ENCODE measurements around the gene EPAS1. TPM values are rescaled to one million over a fixed set of nuclear protein-coding genes. Genes with fewer than 3 reads are reported as not detected.

The EPAS1 gene
- total RNA-seq, 1 experiment from 2014 or later, result 127 TPM

DNA sequence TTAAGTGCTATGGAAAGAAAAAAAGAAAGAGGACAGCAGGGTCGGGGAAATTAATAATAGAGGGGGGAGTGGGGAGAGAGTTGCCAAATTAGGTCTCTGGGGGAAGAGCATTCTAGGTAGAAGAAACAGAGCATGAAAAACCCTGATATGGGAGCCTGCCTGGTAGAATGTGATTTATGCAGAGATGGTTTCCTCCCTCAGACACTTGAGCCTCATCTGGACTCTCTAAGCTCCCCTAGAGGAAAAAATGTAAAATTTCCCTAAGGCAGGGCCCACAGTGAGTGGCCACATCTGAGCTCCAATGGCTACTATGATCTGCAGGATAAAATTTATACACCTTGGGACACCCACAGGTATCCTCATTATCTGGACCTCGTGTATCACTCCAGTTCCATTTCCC, 20.6 kb upstream of the EPAS1 start:
- H3F3A ChIP-seq (ENCODE audit: insufficient read depth, low read depth), result no peaks in the 10 kb centered on the region; the same call in 1 of the 2 replicates
- no peak overlapping the region for H2AFZ ChIP-seq
- H3K79me2 ChIP-seq (ENCODE audit: low read depth), result no peaks in the 10 kb centered on the region
- intact Hi-C loops (cut with micrococcal nuclease; ENCODE audit: unreplicated experiment), result no loop called here
- TF ChIP-seq, protein P1, sequence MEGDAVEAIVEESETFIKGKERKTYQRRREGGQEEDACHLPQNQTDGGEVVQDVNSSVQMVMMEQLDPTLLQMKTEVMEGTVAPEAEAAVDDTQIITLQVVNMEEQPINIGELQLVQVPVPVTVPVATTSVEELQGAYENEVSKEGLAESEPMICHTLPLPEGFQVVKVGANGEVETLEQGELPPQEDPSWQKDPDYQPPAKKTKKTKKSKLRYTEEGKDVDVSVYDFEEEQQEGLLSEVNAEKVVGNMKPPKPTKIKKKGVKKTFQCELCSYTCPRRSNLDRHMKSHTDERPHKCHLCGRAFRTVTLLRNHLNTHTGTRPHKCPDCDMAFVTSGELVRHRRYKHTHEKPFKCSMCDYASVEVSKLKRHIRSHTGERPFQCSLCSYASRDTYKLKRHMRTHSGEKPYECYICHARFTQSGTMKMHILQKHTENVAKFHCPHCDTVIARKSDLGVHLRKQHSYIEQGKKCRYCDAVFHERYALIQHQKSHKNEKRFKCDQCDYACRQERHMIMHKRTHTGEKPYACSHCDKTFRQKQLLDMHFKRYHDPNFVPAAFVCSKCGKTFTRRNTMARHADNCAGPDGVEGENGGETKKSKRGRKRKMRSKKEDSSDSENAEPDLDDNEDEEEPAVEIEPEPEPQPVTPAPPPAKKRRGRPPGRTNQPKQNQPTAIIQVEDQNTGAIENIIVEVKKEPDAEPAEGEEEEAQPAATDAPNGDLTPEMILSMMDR (conservative IDR thresholded peaks at IDR 0.05), result peak; percentile 43; the same call in 1 of the 2 replicates
- TF ChIP-seq EZH2 (IDR thresholded peaks at IDR 0.05; ENCODE audit: low read depth), result no peak
- no peak overlapping the region for H3K4me2 ChIP-seq
- H3K9me2 ChIP-seq (ENCODE audit: insufficient read depth), result no peaks in the 10 kb centered on the region; the same call in 1 of the 2 replicates
- DNase-seq, result no peak
- H3K27ac ChIP-seq, result no peak overlapping the region
- no peaks in the 10 kb centered on the region for H4K20me1 ChIP-seq (ENCODE audit: insufficient read depth)
- H3K9me3 ChIP-seq (ENCODE audit: insufficient read depth, low read depth), result no peaks in the 10 kb centered on the region
- POLR2A ChIA-PET (ENCODE audit: unreplicated experiment), result no interaction called here
- H3K27me3 ChIP-seq (ENCODE audit: insufficient read depth, low read depth), result no peaks in the 10 kb centered on the region
- BruUV-seq (replicated peaks), result no TSS peak
- no peaks in the 10 kb centered on the region for H3K36me3 ChIP-seq (ENCODE audit: low read depth)
- H3K4me1 ChIP-seq (replicated peaks; ENCODE audit: insufficient read depth), result peaks cover 6% of the 10 kb centered on the region; the same call in 1 of the 2 replicates
- CTCF ChIA-PET, result interaction anchor here (0.6 to 1.7 kb wide), 2 partner anchors 18 to 222 kb away, joined by 3 to 5 read pairs; no protein-coding TSS in a partner anchor
- H3K4me3 ChIP-seq, result no peak overlapping the region

DNA sequence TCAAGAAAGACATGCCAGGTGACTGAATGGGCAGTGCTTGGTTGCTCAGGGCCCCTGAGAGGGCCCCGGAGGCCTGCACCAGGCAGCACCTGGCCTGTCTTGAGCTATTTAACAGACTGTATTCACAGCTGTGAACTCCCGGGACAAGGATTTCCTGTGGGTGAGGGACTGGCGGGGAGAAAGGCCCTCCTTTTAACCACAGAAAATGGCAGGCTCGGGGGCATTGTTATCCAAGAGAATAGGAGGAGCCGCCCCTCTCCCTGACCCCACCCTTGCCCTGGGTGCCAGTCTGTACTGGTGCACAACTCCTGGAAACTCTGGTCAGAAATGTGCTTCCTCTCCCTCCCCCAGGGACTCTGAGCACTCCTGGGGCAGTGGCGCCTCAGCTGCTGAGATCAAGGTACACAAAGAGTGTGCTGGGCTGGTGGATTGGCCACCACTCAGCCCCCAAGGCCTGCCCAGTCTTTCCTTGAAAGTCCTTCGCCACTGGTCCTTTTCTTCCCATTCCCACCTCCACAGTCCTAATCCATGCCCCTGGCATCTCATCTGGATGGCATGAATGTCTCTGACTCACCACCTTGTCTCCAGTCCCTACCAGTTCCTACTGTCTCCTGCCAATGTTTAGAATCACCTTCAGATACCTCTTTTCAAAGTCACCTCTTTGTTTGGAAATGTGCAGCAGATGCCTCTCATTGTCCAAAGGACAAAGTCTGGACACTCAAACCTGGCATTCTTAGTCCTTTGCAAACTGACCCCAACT, 19.6 kb upstream of the EPAS1 start:
- Histone ChIP-seq H2AFZ (no peak overlapping the region), H3K4me3 (no peak overlapping the region), H3K36me3 (ENCODE audit: low read depth) (no peaks in the 10 kb centered on the region), H4K20me1 (ENCODE audit: insufficient read depth) (no peaks in the 10 kb centered on the region), H3K4me2 (no peak overlapping the region), H3K9me3 (ENCODE audit: insufficient read depth, low read depth) (no peaks in the 10 kb centered on the region), H3F3A (ENCODE audit: insufficient read depth, low read depth) (no peaks in the 10 kb centered on the region; the same call in 1 of the 2 replicates), H3K9me2 (ENCODE audit: insufficient read depth) (no peaks in the 10 kb centered on the region; the same call in 1 of the 2 replicates), H3K79me2 (ENCODE audit: low read depth) (no peaks in the 10 kb centered on the region), H3K27ac (no peak overlapping the region), H3K27me3 (ENCODE audit: insufficient read depth, low read depth) (no peaks in the 10 kb centered on the region), H3K4me1 (replicated peaks; ENCODE audit: insufficient read depth) (peaks cover 6% of the 10 kb centered on the region; the same call in 1 of the 2 replicates)
- TF ChIP-seq EZH2 (IDR thresholded peaks at IDR 0.05; ENCODE audit: low read depth), result no peak
- TF ChIP-seq, protein P1 (conservative IDR thresholded peaks at IDR 0.05), result no peak
- intact Hi-C loops (cut with micrococcal nuclease; ENCODE audit: unreplicated experiment), result no loop called here
- peak in 1 of 2 experiments; percentile 39 for DNase-seq
- no TSS peak for BruUV-seq (replicated peaks)
- ChIA-PET POLR2A (ENCODE audit: unreplicated experiment) (interaction anchor here (0.7 kb wide), 1 partner anchor 262 kb away, joined by 11 read pairs; no protein-coding TSS in a partner anchor), CTCF (interaction anchor here (1.7 kb wide), 1 partner anchor 17 kb away, joined by 5 read pairs; no protein-coding TSS in a partner anchor)

DNA sequence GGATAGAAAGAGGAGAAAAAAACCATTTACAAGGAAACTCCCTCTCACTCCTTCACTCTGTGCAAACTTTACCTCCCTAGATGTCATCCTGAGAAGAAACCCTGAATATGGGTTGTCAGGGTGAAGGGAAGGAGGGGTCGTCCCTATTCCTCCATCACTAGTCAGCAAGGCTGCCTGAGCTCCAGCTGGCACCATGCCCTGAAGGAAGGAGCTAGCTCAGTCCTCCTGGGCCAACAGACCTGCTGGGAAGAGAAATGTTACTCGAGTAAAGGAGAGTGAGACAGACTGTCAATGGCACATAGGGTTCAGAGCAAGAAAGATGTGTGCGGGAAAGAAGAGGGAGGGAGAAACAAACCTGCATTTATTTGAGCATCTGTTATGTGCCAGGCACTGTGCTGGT, 18.3 kb upstream of the EPAS1 start:
- Histone ChIP-seq H3K9me3 (ENCODE audit: insufficient read depth, low read depth) (no peaks in the 10 kb centered on the region), H3K27ac (no peak overlapping the region), H3F3A (ENCODE audit: insufficient read depth, low read depth) (no peaks in the 10 kb centered on the region; the same call in 1 of the 2 replicates), H3K4me3 (no peak overlapping the region), H3K79me2 (ENCODE audit: low read depth) (no peaks in the 10 kb centered on the region), H3K4me2 (no peak overlapping the region), H3K4me1 (replicated peaks; ENCODE audit: insufficient read depth) (peaks cover 6% of the 10 kb centered on the region; the same call in 1 of the 2 replicates), H3K27me3 (ENCODE audit: insufficient read depth, low read depth) (no peaks in the 10 kb centered on the region), H3K9me2 (ENCODE audit: insufficient read depth) (no peaks in the 10 kb centered on the region; the same call in 1 of the 2 replicates), H4K20me1 (ENCODE audit: insufficient read depth) (no peaks in the 10 kb centered on the region), H3K36me3 (ENCODE audit: low read depth) (no peaks in the 10 kb centered on the region), H2AFZ (no peak overlapping the region)
- ChIA-PET POLR2A (ENCODE audit: unreplicated experiment) (no interaction called here), CTCF (no interaction called here)
- intact Hi-C loops (cut with micrococcal nuclease; ENCODE audit: unreplicated experiment), result no loop called here
- no TSS peak for BruUV-seq (replicated peaks)
- no peak for DNase-seq
- no peak for TF ChIP-seq EZH2 (IDR thresholded peaks at IDR 0.05; ENCODE audit: low read depth)
- TF ChIP-seq, protein P1 (conservative IDR thresholded peaks at IDR 0.05), result no peak

Data from PC-9 (cell line).